K562 (cell line): ENCODE results near the gene KCNC3. TPM values are rescaled to one million over a fixed set of nuclear protein-coding genes. Genes with fewer than 3 reads are reported as not detected.
"Not testable (repeated sequence)": the region's sequence is repeated elsewhere in the genome, so short reads cannot be mapped to it uniquely, and the experiment has no call there.

Source experiments
- ATAC-seq: fragments of 200-7000 bp; cut with Tn5 transposase; 3 replicates; pipeline ENCODE4 v1.9.1; 2020; ENCODE audit warnings: moderate library complexity
- BruUV-seq: library from RNA; stranded (reverse); fragments of 400-500 nt; replicated peaks from 2 replicates; lab custom pipeline; 2021; lab: Mats Ljungman, UMichigan
- CTCF ChIA-PET: fragments of 300-600 bp; formaldehyde crosslinking; extraction: SDS; loops from one replicate; lab custom pipeline; 2021; ENCODE audit warnings: low intra/inter-chr PET ratio; lab: Yijun Ruan, JAX
- POLR2A ChIA-PET: fragments of 300-600, 350-650 bp; sonication (Branson Sonifier 250); formaldehyde crosslinking; extraction: SDS; loops from one replicate; lab custom pipeline; 2021; ENCODE audit warnings: antibody characterized with exemption, inconsistent platforms; lab: Yijun Ruan, JAX
- DNase-seq, 4 experiments: peaks; one replicate each; pipeline versions ENCODE4 v3.0.0 to v3.0.0-alpha.2; 2011 to 2018; ENCODE audit warnings: low spot score in 3 of 4, mixed read lengths in 3 of 4; ENCODE audit errors: extremely low read depth in 1 of 4
- FAIRE-seq: peaks from 2 replicates; lab custom pipeline; 2011; peaks lifted over from hg19 to GRCh38; lab: Jason Lieb, UNC
- H2AFZ ChIP-seq: 2 replicates; pipeline ENCODE4 v1.6.0; 2011; ENCODE audit warnings: low read depth, low read length, control low read depth, inconsistent platforms
- H3K27ac ChIP-seq: fragments of 200-600 bp; 3 replicates; pipeline ENCODE4 v1.8.0; 2011; ENCODE audit warnings: low read depth, mild to moderate bottlenecking, control low read depth, inconsistent platforms, low read length, moderate library complexity, mixed read lengths; ENCODE audit errors: extremely low read depth
- H3K27me3 ChIP-seq, 2 experiments: fragments of 300-600 bp in 1 of 2; 2 replicates in 1 of 2; 3 replicates in 1 of 2; pipeline versions ENCODE4 v1.6.0 to v1.8.0; 2011; ENCODE audit warnings: inconsistent platforms in 2 of 2, low read length in 2 of 2, mild to moderate bottlenecking in 1 of 2, mixed read lengths in 1 of 2, moderate library complexity in 1 of 2; ENCODE audit not compliant: control insufficient read depth in 2 of 2, insufficient read depth in 2 of 2
- H3K36me3 ChIP-seq: fragments of 300-600 bp; 3 replicates; pipeline ENCODE4 v1.8.0; 2011; ENCODE audit warnings: mild to moderate bottlenecking, low read length, inconsistent platforms; ENCODE audit not compliant: control insufficient read depth, insufficient read depth
- H3K4me1 ChIP-seq, 2 experiments: fragments of 200-600 bp in 1 of 2; replicated peaks in 1 of 2; 2 replicates in 1 of 2; 3 replicates in 1 of 2; pipeline versions ENCODE4 v1.5.1 to v1.8.0; 2011; ENCODE audit warnings: inconsistent platforms in 2 of 2, low read length in 2 of 2, mild to moderate bottlenecking in 1 of 2, mixed read lengths in 1 of 2, moderate library complexity in 1 of 2; ENCODE audit not compliant: control insufficient read depth in 2 of 2, insufficient read depth in 2 of 2
- H3K4me2 ChIP-seq: 2 replicates; pipeline ENCODE4 v1.6.1; 2011; ENCODE audit warnings: low read length, control low read depth, inconsistent platforms, mixed read lengths; ENCODE audit not compliant: insufficient read depth
- H3K4me3 ChIP-seq: fragments of 200-600 bp; sonication (generic), shearing (Covaris generic); 2 replicates; pipeline ENCODE4 v1.5.1; 2016; ENCODE audit warnings: control low read depth, inconsistent platforms
- H3K79me2 ChIP-seq: fragments of 200-600 bp; 3 replicates; pipeline ENCODE4 v1.8.0; 2011; ENCODE audit warnings: low read length, inconsistent platforms; ENCODE audit not compliant: control insufficient read depth, insufficient read depth
- H3K9ac ChIP-seq, 2 experiments: 2 replicates each; pipeline versions ENCODE4 v1.6.0 to v1.6.1; 2011; ENCODE audit warnings: low read depth in 2 of 2, low read length in 2 of 2, control low read depth in 1 of 2, inconsistent platforms in 1 of 2, mild to moderate bottlenecking in 1 of 2, mixed read lengths in 1 of 2; ENCODE audit not compliant: insufficient read depth in 1 of 2
- H3K9me1 ChIP-seq: one replicate; pipeline ENCODE4 v1.6.0; 2011; ENCODE audit warnings: inconsistent platforms, mild to moderate bottlenecking, low read length, moderate library complexity; ENCODE audit not compliant: control insufficient read depth, insufficient read depth
- H3K9me3 ChIP-seq: replicated peaks from 2 replicates; pipeline ENCODE4 v1.5.1; 2011; ENCODE audit warnings: low read depth, low read length, inconsistent platforms; ENCODE audit not compliant: control insufficient read depth, insufficient read depth
- H4K20me1 ChIP-seq: replicated peaks from 2 replicates; pipeline ENCODE4 v1.6.1; 2011; ENCODE audit warnings: low read length, inconsistent platforms, mixed read lengths; ENCODE audit not compliant: control insufficient read depth, insufficient read depth
- CEBPB ChIP-seq: fragments of 450-650 bp; IDR thresholded peaks from 2 replicates; pipeline ENCODE4 v1.6.1; 2016; ENCODE audit warnings: missing genetic modification characterization, missing compliant biosample characterization
- GTF2E2 ChIP-seq: fragments of 200-800 bp; sonication (Bioruptor generic); IDR thresholded peaks from 2 replicates; pipeline ENCODE4 v1.6.1; 2016; ENCODE audit warnings: missing genetic modification characterization, missing compliant biosample characterization
- HDAC2 ChIP-seq: fragments of 450-650 bp; IDR thresholded peaks from 2 replicates; pipeline ENCODE4 v1.6.1; 2016; ENCODE audit warnings: mild to moderate bottlenecking
- KDM1A ChIP-seq, 2 experiments: fragments of 450-650 bp; IDR thresholded peaks; 2 replicates each; pipeline ENCODE4 v1.6.1; 2016; ENCODE audit warnings: mild to moderate bottlenecking in 2 of 2
- KDM4B ChIP-seq, 2 experiments: fragments of 450-650 bp in 1 of 2; sonication (generic) in 1 of 2; IDR thresholded peaks; 2 replicates each; pipeline ENCODE4 v1.6.1; 2016 to 2017; ENCODE audit warnings: borderline replicate concordance in 2 of 2, antibody characterized with exemption in 1 of 2, low read depth in 1 of 2, mild to moderate bottlenecking in 1 of 2
- PHF8 ChIP-seq: fragments of 200-600 bp; sonication (generic); IDR thresholded peaks from 2 replicates; pipeline ENCODE4 v1.6.1; 2012; ENCODE audit warnings: mixed run types, mild to moderate bottlenecking, inconsistent platforms, low read length, moderate library complexity, borderline replicate concordance
- RBFOX2 ChIP-seq: fragments of 200-400 bp; formaldehyde crosslinking; IDR thresholded peaks from 2 replicates; pipeline ENCODE4 v1.6.1; 2017; ENCODE audit warnings: low read depth, mild to moderate bottlenecking, low read length, moderate library complexity
- SMARCA5 ChIP-seq: fragments of 450-650 bp; IDR thresholded peaks from 2 replicates; pipeline ENCODE4 v1.6.1; 2016
- SUPT5H ChIP-seq: fragments of 450-650 bp; IDR thresholded peaks from 2 replicates; pipeline ENCODE4 v1.6.1; 2016
- ZEB2 ChIP-seq: fragments of 450-650 bp; IDR thresholded peaks from 2 replicates; pipeline ENCODE4 v1.6.1; 2016
- WGBS: fragments of 100-300 bp; shearing (Covaris generic); methylation state at CpG from one replicate; pipeline ENCODE4 v1.1.6; 2016; ENCODE audit warnings: low coverage, mixed read lengths; ENCODE audit not compliant: insufficient coverage; ENCODE audit errors: missing lambda C conversion rate; 5-methylcytosine and 5-hydroxymethylcytosine counted together
- in situ Hi-C: fragments of 300-500 bp; cut with MboI; formaldehyde crosslinking; loops from 4 replicates; pipeline ENCODE4 v1.15.0; 2018; ENCODE audit warnings: inconsistent platforms, mixed read lengths
- intact Hi-C: fragments of 100-400 bp; cut with micrococcal nuclease; formaldehyde crosslinking; loops from 2 replicates; pipeline ENCODE4 v1.14.2; 2022
- polyA plus RNA-seq, 8 experiments: library from polyadenylated mRNA; depleted of rRNA in 4 of 8; stranded (reverse) in 5 of 8; unstranded in 3 of 8; fragments of >200 nt; fragmentation: Nextera tagmentation in 2 of 8; fragmentation: Illumina TruSeq in 1 of 8; extraction: Ambion mirVana in 2 of 8; extraction: Trizol in 1 of 8; gene quantifications; 2 replicates each; pipeline versions ENCODE4 v1.2.1 to v1.2.3, GENCODE V29; 2011 to 2014; ENCODE audit warnings: inconsistent platforms in 1 of 8, missing spikeins in 1 of 8
- total RNA-seq, 7 experiments: library from RNA; depleted of rRNA in 6 of 7; stranded (reverse); fragments of >200 nt in 6 of 7; fragmentation: Illumina TruSeq in 2 of 7; extraction: Trizol in 2 of 7; gene quantifications; 2 replicates each; pipeline versions ENCODE4 v1.2.1 to v1.2.3, GENCODE V29; 2011 to 2021; ENCODE audit warnings: low replicate concordance in 1 of 7
- TF ChIP-seq, protein P1 (sequence below), 2 experiments: IDR thresholded peaks; 2 replicates each; pipeline ENCODE4 v1.6.1; 2011; ENCODE audit warnings: borderline replicate concordance in 1 of 2, control low read depth in 1 of 2, low read depth in 1 of 2, low read length in 1 of 2, mild to moderate bottlenecking in 1 of 2, mixed read lengths in 1 of 2, moderate library complexity in 1 of 2; ENCODE audit not compliant: insufficient read depth in 1 of 2, insufficient read length in 1 of 2, poor library complexity in 1 of 2, severe bottlenecking in 1 of 2; ENCODE audit errors: extremely low read depth in 1 of 2
- TF ChIP-seq, protein P2 (sequence below), 2 experiments: fragments of 250-450 bp in 1 of 2; fragments of 450-650 bp in 1 of 2; sonication (Bioruptor Pico) in 1 of 2; IDR thresholded peaks; 2 replicates each; pipeline versions ENCODE4 v1.6.1 to v1.8.0; 2016 to 2021; ENCODE audit warnings: mild to moderate bottlenecking in 2 of 2, moderate library complexity in 2 of 2, missing compliant biosample characterization in 1 of 2, missing genetic modification characterization in 1 of 2
- TF ChIP-seq, protein P3 (sequence below), 2 experiments: fragments of 450-650 bp; IDR thresholded peaks; 2 replicates each; pipeline ENCODE4 v1.6.1; 2018; ENCODE audit warnings: mild to moderate bottlenecking in 2 of 2, low read depth in 1 of 2; ENCODE audit not compliant: partially characterized antibody in 2 of 2

Gene KCNC3
- total and polyA plus RNA-seq, 9 of the 15 experiments (the other 6 are each of a cell fraction or from before 2014, with no cell fraction given): 0.03 to 26.2 (median 2.0) TPM

DNA sequence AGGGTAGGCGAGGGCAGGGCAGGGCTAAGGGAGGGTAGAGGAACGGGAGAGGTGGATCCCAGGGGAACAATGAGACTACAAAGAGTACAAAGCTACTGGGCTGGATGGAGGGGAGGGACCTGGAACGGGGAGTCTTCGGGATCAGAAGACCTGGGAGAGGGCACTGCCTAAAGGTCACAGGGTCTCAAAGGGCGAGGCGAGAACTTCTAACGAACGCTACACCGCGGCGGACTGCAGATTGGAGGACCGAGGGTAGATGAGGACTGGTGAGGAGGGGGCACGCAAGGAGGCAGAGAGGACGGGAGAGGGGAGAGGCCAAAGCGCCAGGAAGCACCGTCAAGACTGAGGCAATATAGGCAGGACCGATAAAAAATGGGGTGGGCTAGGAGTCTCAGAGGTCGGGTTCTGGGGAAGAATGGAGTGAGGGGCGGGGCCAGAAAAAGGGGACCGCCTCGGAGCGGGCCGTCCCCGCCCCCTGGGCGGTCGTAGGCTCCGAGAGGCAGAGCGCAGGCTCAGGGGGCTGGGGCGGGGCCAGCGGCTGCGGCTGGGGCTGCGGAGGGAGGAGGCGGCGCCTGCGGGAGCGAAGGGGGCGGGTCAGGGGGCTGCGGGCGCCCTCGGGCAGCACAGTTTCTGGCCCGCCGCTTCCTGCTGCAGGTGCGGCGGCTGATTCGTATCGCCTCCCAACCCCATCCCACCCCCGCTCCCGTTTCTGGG is 1.3 kb upstream of the KCNC3 start (continued):
- TF ChIP-seq, protein P1, sequence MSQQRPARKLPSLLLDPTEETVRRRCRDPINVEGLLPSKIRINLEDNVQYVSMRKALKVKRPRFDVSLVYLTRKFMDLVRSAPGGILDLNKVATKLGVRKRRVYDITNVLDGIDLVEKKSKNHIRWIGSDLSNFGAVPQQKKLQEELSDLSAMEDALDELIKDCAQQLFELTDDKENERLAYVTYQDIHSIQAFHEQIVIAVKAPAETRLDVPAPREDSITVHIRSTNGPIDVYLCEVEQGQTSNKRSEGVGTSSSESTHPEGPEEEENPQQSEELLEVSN (IDR thresholded peaks at IDR 0.05; ENCODE audit: borderline replicate concordance in 1 of 2, extremely low read depth in 1 of 2, insufficient read depth in 1 of 2, insufficient read length in 1 of 2, low read depth in 1 of 2, low read length in 1 of 2, poor library complexity in 1 of 2, severe bottlenecking in 1 of 2): peak in 1 of 2 experiments; percentile 26
- TF ChIP-seq GTF2E2: no peak
- TF ChIP-seq CEBPB (tag): 0 out of 2 replicates have a peak, but pooled peaks have one; percentile 20
- peak; percentile 66 for TF ChIP-seq SMARCA5

DNA sequence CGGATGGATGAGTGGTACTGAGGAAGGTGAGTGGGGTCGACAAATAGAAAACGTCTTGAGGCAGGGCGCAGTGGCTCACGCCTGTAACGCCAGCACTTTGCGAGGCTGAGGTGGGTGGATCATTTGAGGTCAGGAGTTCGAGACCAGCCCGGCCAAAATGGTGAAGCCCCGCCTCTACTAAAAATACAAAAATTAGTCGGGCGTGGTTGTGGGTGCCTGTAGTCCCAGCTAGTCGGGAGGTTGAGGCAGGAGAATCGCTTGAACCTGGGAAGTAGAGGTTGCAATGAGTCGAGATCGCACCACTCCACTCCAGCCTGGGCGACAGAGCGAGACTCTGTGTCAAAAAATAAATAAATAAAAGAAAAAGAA is 733 bp upstream of the KCNC3 start:
- Histone ChIP-seq H3K9ac (peak overlapping the region; percentile 71 to 89), H3K4me1 (peaks cover 48 to 89% of the 10 kb centered on the region in 2 experiments), H3K4me3 (peak overlapping the region; percentile 42), H3K27ac (peak overlapping the region; percentile 76), H3K79me2 (peaks cover 41% of the 10 kb centered on the region), H2AFZ (peak overlapping the region; percentile 94), H4K20me1 (peaks cover 28% of the 10 kb centered on the region), H3K4me2 (peak overlapping the region; percentile 89)
- BruUV-seq, FAIRE-seq, H3K27me3 ChIP-seq, DNase-seq, H3K36me3 ChIP-seq, H3K9me3 ChIP-seq, H3K9me1 ChIP-seq, CTCF ChIA-PET, ATAC-seq: not testable (repeated sequence)
- in situ Hi-C loops: loop anchor here (10.0 kb wide), 1 partner anchor 1215 kb away; the partner anchor contains the start of genes C19orf73, LIN7B and PPFIA3
- WGBS: 4% methylated on average over 18 of the region's 18 CpGs
- POLR2A ChIA-PET: interaction anchor here (1.0 kb wide), 3 partner anchors 12 to 67 kb away, joined by 3 read pairs; no protein-coding TSS in a partner anchor
- intact Hi-C loops: loop anchor here (5.0 kb wide), 1 partner anchor 63 kb away; no protein-coding TSS in a partner anchor
- TF ChIP-seq, protein P2, sequence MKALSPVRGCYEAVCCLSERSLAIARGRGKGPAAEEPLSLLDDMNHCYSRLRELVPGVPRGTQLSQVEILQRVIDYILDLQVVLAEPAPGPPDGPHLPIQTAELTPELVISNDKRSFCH (CRISPR knock-in tag; IDR thresholded peaks at IDR 0.05): not testable (repeated sequence)
- TF ChIP-seq, protein P2 (tag; IDR thresholded peaks at IDR 0.05): 0 out of 2 replicates have a peak, but pooled peaks have one; percentile 0
- TF ChIP-seq, protein P3, sequence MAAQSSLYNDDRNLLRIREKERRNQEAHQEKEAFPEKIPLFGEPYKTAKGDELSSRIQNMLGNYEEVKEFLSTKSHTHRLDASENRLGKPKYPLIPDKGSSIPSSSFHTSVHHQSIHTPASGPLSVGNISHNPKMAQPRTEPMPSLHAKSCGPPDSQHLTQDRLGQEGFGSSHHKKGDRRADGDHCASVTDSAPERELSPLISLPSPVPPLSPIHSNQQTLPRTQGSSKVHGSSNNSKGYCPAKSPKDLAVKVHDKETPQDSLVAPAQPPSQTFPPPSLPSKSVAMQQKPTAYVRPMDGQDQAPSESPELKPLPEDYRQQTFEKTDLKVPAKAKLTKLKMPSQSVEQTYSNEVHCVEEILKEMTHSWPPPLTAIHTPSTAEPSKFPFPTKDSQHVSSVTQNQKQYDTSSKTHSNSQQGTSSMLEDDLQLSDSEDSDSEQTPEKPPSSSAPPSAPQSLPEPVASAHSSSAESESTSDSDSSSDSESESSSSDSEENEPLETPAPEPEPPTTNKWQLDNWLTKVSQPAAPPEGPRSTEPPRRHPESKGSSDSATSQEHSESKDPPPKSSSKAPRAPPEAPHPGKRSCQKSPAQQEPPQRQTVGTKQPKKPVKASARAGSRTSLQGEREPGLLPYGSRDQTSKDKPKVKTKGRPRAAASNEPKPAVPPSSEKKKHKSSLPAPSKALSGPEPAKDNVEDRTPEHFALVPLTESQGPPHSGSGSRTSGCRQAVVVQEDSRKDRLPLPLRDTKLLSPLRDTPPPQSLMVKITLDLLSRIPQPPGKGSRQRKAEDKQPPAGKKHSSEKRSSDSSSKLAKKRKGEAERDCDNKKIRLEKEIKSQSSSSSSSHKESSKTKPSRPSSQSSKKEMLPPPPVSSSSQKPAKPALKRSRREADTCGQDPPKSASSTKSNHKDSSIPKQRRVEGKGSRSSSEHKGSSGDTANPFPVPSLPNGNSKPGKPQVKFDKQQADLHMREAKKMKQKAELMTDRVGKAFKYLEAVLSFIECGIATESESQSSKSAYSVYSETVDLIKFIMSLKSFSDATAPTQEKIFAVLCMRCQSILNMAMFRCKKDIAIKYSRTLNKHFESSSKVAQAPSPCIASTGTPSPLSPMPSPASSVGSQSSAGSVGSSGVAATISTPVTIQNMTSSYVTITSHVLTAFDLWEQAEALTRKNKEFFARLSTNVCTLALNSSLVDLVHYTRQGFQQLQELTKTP (IDR thresholded peaks at IDR 0.05; ENCODE audit: low read depth in 1 of 2, partially characterized antibody in 2 of 2): peak; percentile 13 to 36
- TF ChIP-seq HDAC2 (0 out of 2 replicates have a peak, but pooled peaks have one; percentile 11), ZEB2 (0 out of 2 replicates have a peak, but pooled peaks have one; percentile 8), KDM1A (IDR thresholded peaks at IDR 0.05) (peak in 1 of 2 experiments; percentile 58; a peak in 1 of 4 replicates), PHF8 (peak; percentile 6; the same call in 1 of the 2 replicates), KDM4B (IDR thresholded peaks at IDR 0.05; ENCODE audit: borderline replicate concordance in 2 of 2, low read depth in 1 of 2) (peak in 1 of 2 experiments; percentile 24; a peak in 1 of 4 replicates), SUPT5H (peak; percentile 13; the same call in 1 of the 2 replicates), RBFOX2 (peak; percentile 6)
